Measurements from ENCODE around the gene MAGI3. TPM values are rescaled to one million over a fixed set of nuclear protein-coding genes. Genes with fewer than 3 reads are reported as not detected.
"Not testable (repeated sequence)": the region's sequence is repeated elsewhere in the genome, so short reads cannot be mapped to it uniquely, and the experiment has no call there.

MAGI3 gene
- total and polyA plus RNA-seq, 12 donors: 3.3 to 17.6 (median 11.8) TPM

DNA sequence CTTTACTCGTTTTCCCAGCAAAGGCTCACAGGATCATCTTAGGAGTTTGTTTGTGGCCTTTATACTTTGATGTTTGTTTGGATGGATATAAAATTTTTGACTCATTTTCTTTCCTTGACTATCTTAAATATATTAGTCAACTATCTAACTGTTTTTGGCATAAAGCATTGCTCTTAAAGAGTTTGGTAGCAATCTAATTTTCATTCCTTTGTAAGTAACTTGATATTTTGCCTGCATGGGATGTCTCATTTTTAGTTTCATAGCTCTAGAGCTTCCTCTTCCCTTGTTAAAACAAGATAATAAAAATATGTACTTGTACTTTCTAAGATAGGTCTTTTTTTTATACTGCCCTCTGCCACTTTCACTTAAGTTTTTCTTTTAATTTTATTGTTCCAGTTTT lies 161.9 kb downstream of the MAGI3 start:
- no peak for DNase-seq
- intact Hi-C loops (cut with DNase I): no loop called here
- Histone ChIP-seq H3K9me3 (replicated peaks in 1 of 3) (no peaks in the 10 kb centered on the region), H3K27me3 (no peaks in the 10 kb centered on the region), H3K27ac (no peak overlapping the region), H3K4me3 (no peak overlapping the region), H3K36me3 (replicated peaks in 1 of 2) (no peaks in the 10 kb centered on the region), H3K4me1 (replicated peaks in 1 of 2) (no peaks in the 10 kb centered on the region)
- TF ChIP-seq POLR2A (IDR thresholded peaks at IDR 0.05): no peak
- TF ChIP-seq, protein P1, sequence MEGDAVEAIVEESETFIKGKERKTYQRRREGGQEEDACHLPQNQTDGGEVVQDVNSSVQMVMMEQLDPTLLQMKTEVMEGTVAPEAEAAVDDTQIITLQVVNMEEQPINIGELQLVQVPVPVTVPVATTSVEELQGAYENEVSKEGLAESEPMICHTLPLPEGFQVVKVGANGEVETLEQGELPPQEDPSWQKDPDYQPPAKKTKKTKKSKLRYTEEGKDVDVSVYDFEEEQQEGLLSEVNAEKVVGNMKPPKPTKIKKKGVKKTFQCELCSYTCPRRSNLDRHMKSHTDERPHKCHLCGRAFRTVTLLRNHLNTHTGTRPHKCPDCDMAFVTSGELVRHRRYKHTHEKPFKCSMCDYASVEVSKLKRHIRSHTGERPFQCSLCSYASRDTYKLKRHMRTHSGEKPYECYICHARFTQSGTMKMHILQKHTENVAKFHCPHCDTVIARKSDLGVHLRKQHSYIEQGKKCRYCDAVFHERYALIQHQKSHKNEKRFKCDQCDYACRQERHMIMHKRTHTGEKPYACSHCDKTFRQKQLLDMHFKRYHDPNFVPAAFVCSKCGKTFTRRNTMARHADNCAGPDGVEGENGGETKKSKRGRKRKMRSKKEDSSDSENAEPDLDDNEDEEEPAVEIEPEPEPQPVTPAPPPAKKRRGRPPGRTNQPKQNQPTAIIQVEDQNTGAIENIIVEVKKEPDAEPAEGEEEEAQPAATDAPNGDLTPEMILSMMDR (IDR thresholded peaks at IDR 0.05): no peak
- WGBS, 4 donors: 79 to 93% (median 85%) methylated on average over 1 of the region's 1 CpG

DNA sequence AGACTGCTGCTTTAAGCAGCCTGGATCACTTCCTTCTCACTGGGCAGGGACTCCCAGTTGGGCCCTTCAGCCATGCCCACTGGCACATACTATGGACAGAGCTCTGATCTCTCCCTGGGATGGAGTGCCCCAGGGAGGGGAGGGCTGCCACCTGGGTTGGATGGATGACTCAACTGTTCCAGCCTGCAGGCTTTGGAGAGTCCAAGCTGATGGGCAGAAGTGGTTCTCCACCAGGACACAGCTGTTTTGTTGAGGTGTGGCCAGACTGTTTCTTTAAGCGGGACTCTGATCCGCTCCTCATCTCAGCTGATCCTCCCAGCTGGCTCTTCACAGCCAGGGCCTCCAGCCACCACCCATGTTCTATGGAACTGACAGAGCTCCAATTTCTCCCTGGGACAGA lies 166.9 kb downstream of the MAGI3 start:
- no peak overlapping the region for H3K4me3 ChIP-seq
- intact Hi-C loops (cut with DNase I): no loop called here
- 82 to 100% (median 100%) methylated on average over 2 of the region's 2 CpGs for WGBS, 4 donors

DNA sequence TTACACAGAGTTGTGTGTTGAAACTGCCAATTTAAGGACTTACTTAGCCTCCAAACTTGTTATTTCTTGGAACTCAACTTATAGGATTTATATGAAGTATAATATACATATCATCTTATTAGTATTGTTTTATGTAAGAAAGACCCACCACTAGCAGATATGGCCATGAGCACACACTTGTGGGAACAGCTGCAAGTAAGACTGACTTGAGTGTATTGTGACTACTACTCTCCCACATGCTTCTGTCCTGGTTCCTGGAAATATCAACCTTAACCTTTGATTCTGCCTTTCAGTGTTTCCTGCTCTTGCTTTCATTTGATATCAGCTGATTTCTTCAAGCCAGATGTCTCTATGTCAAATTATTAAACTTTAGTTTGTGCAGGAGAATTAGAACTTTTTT lies 175.3 kb downstream of the MAGI3 start:
- intact Hi-C loops (cut with DNase I): no loop called here
- H3K9me3 ChIP-seq (replicated peaks in 1 of 3): peaks cover 0 to 10% (median 7%) of the 10 kb centered on the region in 3 donors
- no peaks in the 10 kb centered on the region for H3K27me3 ChIP-seq
- DNase-seq: no peak
- H3K4me3 ChIP-seq: no peak overlapping the region
- H3K27ac ChIP-seq: no peak overlapping the region
- no peaks in the 10 kb centered on the region for H3K36me3 ChIP-seq (replicated peaks in 1 of 2)
- TF ChIP-seq, protein P1 (IDR thresholded peaks at IDR 0.05): no peak
- TF ChIP-seq POLR2A (IDR thresholded peaks at IDR 0.05): no peak
- H3K4me1 ChIP-seq (replicated peaks in 1 of 2): no peaks in the 10 kb centered on the region

More for the DNA sequence above, 166.9 kb downstream of the MAGI3 start:
- TF ChIP-seq, protein P1 (IDR thresholded peaks at IDR 0.05): no peak
- no peak for TF ChIP-seq POLR2A (IDR thresholded peaks at IDR 0.05)
- Histone ChIP-seq H3K9me3 (replicated peaks in 1 of 3) (no peaks in the 10 kb centered on the region), H3K36me3 (replicated peaks in 1 of 2) (no peaks in the 10 kb centered on the region), H3K4me1 (replicated peaks in 1 of 2) (no peaks in the 10 kb centered on the region), H3K27me3 (no peaks in the 10 kb centered on the region), H3K27ac (no peak overlapping the region)
- DNase-seq: no peak

DNA sequence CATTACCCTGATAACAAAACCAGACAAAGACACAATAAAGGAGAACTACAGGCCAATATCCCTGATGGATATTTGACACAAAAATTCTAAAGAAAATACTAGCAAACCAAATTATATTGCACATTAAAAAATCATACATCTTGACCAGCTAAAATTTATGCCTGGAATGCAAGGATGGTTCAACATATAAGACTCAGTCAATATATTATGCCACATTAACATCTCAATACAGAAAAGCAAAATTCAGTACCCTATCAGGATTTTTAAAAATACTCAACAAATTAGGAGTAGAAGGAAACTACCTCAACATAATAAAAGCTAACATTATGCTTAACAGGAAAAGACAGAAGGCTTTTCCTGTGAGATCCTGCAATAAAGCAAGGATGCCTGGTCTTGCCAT lies 177.1 kb downstream of the MAGI3 start:
- TF ChIP-seq, protein P1 (IDR thresholded peaks at IDR 0.05): no peak
- TF ChIP-seq POLR2A (IDR thresholded peaks at IDR 0.05): no peak
- Histone ChIP-seq H3K9me3 (replicated peaks in 1 of 3) (peaks cover 0 to 10% (median 7%) of the 10 kb centered on the region in 3 donors), H3K4me3 (no peak overlapping the region), H3K4me1 (replicated peaks in 1 of 2) (no peaks in the 10 kb centered on the region), H3K36me3 (replicated peaks in 1 of 2) (no peaks in the 10 kb centered on the region), H3K27me3 (no peaks in the 10 kb centered on the region), H3K27ac (no peak overlapping the region)
- no peak for DNase-seq
- intact Hi-C loops (cut with DNase I): no loop called here

DNA sequence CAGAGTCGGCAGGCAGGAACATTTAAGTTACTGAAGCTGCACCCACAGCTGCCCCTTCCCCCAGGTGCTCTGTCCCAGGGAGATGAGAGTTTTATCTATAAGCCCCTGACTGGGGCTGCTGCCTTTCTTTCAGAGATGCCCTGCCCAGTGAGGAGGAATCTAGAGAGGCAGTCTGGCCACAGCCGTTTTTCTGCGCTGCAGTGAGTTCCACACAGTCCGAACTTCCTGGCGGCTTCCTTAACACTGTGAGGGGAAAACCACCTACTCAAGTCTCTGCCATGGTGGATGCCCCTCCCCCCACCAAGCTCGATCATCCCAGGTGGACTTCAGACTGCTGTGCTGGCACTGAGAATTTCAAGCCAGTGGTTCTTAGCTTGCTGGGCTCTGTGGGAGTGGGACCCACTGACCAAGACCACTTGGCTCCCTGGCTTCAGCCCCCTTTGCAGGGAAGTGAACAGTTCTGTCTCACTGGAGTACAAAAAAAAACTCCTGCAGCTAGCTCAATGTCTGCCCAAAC lies 185.5 kb downstream of the MAGI3 start:
- 93 to 99% (median 94%) methylated on average over 5 to 6 of the region's 6 CpGs for WGBS, 4 donors

More for the DNA sequence above, 185.5 kb downstream of the MAGI3 start:
- intact Hi-C loops (cut with DNase I); H3K27me3 ChIP-seq; H3K9me3 ChIP-seq (replicated peaks in 1 of 3); H3K27ac ChIP-seq; DNase-seq; H3K4me1 ChIP-seq (replicated peaks in 1 of 2); H3K4me3 ChIP-seq; H3K36me3 ChIP-seq (replicated peaks in 1 of 2): not testable (repeated sequence)

All from adrenal gland (tissue), 12 donors.